Neural cell (in vitro differentiated cells): Measurements from ENCODE around the gene CEL. TPM values are rescaled to one million over a fixed set of nuclear protein-coding genes. Genes with fewer than 3 reads are reported as not detected.

Source experiments
- H2AFZ ChIP-seq: fragments of 200-600, 300-800 bp; sonication (generic), shearing (Covaris generic); 2 replicates; pipeline ENCODE4 v1.6.0; 2014; ENCODE audit warnings: low read depth, mild to moderate bottlenecking, antibody characterized with exemption, low read length, moderate library complexity
- H3F3A ChIP-seq: fragments of 200-600 bp; shearing (Covaris generic); 2 replicates; pipeline ENCODE4 v1.6.1; 2016; ENCODE audit warnings: mild to moderate bottlenecking, moderate library complexity, mixed read lengths, antibody characterized with exemption, low read length; ENCODE audit not compliant: insufficient read depth, poor library complexity, severe bottlenecking
- H3K27ac ChIP-seq: fragments of 200-600, 300-800 bp; sonication (generic), shearing (Covaris generic); 2 replicates; pipeline ENCODE4 v1.5.1; 2014; ENCODE audit warnings: mild to moderate bottlenecking, low read length, moderate library complexity
- H3K27me3 ChIP-seq: fragments of 300-800, 200-600 bp; sonication (generic), shearing (Covaris generic); 2 replicates; pipeline ENCODE4 v1.6.0; 2014; ENCODE audit warnings: mild to moderate bottlenecking, low read depth, low read length, moderate library complexity; ENCODE audit not compliant: insufficient read depth
- H3K36me3 ChIP-seq: fragments of 300-800, 200-600 bp; sonication (generic), shearing (Covaris generic); 2 replicates; pipeline ENCODE4 v1.5.1; 2014; ENCODE audit warnings: mild to moderate bottlenecking, antibody characterized with exemption, low read length, moderate library complexity; ENCODE audit not compliant: insufficient read depth
- H3K4me2 ChIP-seq: fragments of 300-800, 200-600 bp; sonication (generic), shearing (Covaris generic); 2 replicates; pipeline ENCODE4 v1.6.0; 2014; ENCODE audit warnings: mild to moderate bottlenecking, low read length
- H3K4me3 ChIP-seq: fragments of 300-800, 200-600 bp; sonication (generic), shearing (Covaris generic); 2 replicates; pipeline ENCODE4 v1.5.1; 2014; ENCODE audit warnings: mild to moderate bottlenecking, low read length, moderate library complexity
- H3K79me2 ChIP-seq: fragments of 200-600 bp; shearing (Covaris generic); replicated peaks from 2 replicates; pipeline ENCODE4 v1.6.0; 2014; ENCODE audit warnings: mild to moderate bottlenecking, low read length, moderate library complexity; ENCODE audit not compliant: insufficient read depth
- H3K9ac ChIP-seq: fragments of 300-800, 200-600 bp; sonication (generic), shearing (Covaris generic); 2 replicates; pipeline ENCODE4 v1.6.1; 2016; ENCODE audit warnings: mild to moderate bottlenecking, low read length, mixed read lengths
- H3K9me2 ChIP-seq: fragments of 200-600 bp; shearing (Covaris generic); 2 replicates; pipeline ENCODE4 v1.6.1; 2016; ENCODE audit warnings: mild to moderate bottlenecking, low read length, mixed read lengths; ENCODE audit not compliant: insufficient read depth
- H3K9me3 ChIP-seq: fragments of 200-600, 300-800 bp; sonication (generic), shearing (Covaris generic); 2 replicates; pipeline ENCODE4 v1.6.1; 2016; ENCODE audit warnings: mild to moderate bottlenecking, mixed run types, low read length, moderate library complexity, mixed read lengths
- H4K20me1 ChIP-seq: fragments of 200-600 bp; shearing (Covaris generic); 2 replicates; pipeline ENCODE4 v1.6.1; 2016; ENCODE audit warnings: mild to moderate bottlenecking, mixed run types; ENCODE audit not compliant: insufficient read depth
- EP300 ChIP-seq: fragments of 450-650 bp; conservative IDR thresholded peaks from 2 replicates; pipeline ENCODE4 v1.6.1; 2014; ENCODE audit warnings: antibody characterized with exemption, mild to moderate bottlenecking, moderate library complexity; ENCODE audit not compliant: poor library complexity, severe bottlenecking
- EZH2 ChIP-seq: fragments of 200-600, 300-800 bp; shearing (Covaris generic), sonication (generic); IDR thresholded peaks from 2 replicates; pipeline ENCODE4 v1.6.1; 2014; ENCODE audit warnings: antibody characterized with exemption, low read length, borderline replicate concordance, mild to moderate bottlenecking; ENCODE audit not compliant: insufficient read depth, poor library complexity, severe bottlenecking
- MXI1 ChIP-seq: fragments of 450-650 bp; conservative IDR thresholded peaks from 2 replicates; pipeline ENCODE4 v1.6.1; 2014; ENCODE audit warnings: antibody characterized with exemption, mild to moderate bottlenecking; ENCODE audit not compliant: poor library complexity, severe bottlenecking
- POLR2AphosphoS5 ChIP-seq: IDR thresholded peaks from 2 replicates; pipeline ENCODE4 v1.6.1; 2012
- RAD21 ChIP-seq: fragments of 450-650 bp; conservative IDR thresholded peaks from 2 replicates; pipeline ENCODE4 v1.6.1; 2014; ENCODE audit warnings: antibody characterized with exemption, mild to moderate bottlenecking, moderate library complexity
- SMC3 ChIP-seq: fragments of 450-650 bp; conservative IDR thresholded peaks from 2 replicates; pipeline ENCODE4 v1.6.1; 2014; ENCODE audit warnings: antibody characterized with exemption, mild to moderate bottlenecking, moderate library complexity; ENCODE audit not compliant: poor library complexity
- TAF1 ChIP-seq: IDR thresholded peaks from 2 replicates; pipeline ENCODE4 v1.6.1; 2012; ENCODE audit warnings: low read depth
- polyA plus RNA-seq: library from polyadenylated mRNA; depleted of rRNA; stranded (reverse); fragments of >200 nt; gene quantifications from 2 replicates; pipeline ENCODE4 v1.2.3, GENCODE V29; 2014
- TF ChIP-seq, protein P1 (sequence below): IDR thresholded peaks from 2 replicates; pipeline ENCODE4 v1.6.1; 2012; ENCODE audit warnings: borderline replicate concordance
- TF ChIP-seq, protein P2 (sequence below): fragments of 450-650 bp; IDR thresholded peaks from 2 replicates; pipeline ENCODE4 v1.5.1; 2014; ENCODE audit warnings: antibody characterized with exemption, mild to moderate bottlenecking, moderate library complexity; ENCODE audit not compliant: poor library complexity, severe bottlenecking

Gene CEL
- polyA plus RNA-seq, 1 donor from 2014 or later, result 0.95 TPM

DNA sequence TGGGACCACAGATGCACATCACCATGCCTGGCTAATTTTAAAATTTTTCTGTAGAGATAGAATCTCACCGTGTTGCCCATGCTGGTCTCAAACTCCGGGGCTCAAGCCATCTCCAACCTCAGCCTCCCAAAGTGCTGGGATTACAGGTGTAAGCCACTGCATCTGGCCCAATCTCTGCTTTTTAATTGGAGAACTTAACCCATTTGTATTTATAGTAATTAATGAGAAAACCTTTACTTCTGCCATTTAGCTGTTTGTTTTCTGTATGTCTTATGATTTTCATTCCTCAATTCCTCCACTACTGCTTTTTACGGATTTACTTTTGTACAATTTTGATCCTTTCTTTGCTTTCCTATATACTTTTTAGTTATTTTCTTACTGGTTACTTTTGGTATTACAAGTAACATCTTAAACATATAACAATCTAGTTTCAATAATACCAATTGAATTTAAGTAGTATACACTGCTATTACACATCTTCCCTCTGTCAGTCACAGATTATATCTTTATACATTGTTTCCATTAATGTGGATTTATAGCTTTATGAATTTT, 33.1 kb downstream of the CEL start:
- H3K9ac ChIP-seq, result no peak overlapping the region
- TF ChIP-seq, protein P1, sequence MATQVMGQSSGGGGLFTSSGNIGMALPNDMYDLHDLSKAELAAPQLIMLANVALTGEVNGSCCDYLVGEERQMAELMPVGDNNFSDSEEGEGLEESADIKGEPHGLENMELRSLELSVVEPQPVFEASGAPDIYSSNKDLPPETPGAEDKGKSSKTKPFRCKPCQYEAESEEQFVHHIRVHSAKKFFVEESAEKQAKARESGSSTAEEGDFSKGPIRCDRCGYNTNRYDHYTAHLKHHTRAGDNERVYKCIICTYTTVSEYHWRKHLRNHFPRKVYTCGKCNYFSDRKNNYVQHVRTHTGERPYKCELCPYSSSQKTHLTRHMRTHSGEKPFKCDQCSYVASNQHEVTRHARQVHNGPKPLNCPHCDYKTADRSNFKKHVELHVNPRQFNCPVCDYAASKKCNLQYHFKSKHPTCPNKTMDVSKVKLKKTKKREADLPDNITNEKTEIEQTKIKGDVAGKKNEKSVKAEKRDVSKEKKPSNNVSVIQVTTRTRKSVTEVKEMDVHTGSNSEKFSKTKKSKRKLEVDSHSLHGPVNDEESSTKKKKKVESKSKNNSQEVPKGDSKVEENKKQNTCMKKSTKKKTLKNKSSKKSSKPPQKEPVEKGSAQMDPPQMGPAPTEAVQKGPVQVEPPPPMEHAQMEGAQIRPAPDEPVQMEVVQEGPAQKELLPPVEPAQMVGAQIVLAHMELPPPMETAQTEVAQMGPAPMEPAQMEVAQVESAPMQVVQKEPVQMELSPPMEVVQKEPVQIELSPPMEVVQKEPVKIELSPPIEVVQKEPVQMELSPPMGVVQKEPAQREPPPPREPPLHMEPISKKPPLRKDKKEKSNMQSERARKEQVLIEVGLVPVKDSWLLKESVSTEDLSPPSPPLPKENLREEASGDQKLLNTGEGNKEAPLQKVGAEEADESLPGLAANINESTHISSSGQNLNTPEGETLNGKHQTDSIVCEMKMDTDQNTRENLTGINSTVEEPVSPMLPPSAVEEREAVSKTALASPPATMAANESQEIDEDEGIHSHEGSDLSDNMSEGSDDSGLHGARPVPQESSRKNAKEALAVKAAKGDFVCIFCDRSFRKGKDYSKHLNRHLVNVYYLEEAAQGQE, result no peak
- TF ChIP-seq EZH2, result no peak
- TF ChIP-seq POLR2AphosphoS5, result no peak
- TF ChIP-seq RAD21, result no peak
- no peak for TF ChIP-seq EP300
- TF ChIP-seq, protein P2, sequence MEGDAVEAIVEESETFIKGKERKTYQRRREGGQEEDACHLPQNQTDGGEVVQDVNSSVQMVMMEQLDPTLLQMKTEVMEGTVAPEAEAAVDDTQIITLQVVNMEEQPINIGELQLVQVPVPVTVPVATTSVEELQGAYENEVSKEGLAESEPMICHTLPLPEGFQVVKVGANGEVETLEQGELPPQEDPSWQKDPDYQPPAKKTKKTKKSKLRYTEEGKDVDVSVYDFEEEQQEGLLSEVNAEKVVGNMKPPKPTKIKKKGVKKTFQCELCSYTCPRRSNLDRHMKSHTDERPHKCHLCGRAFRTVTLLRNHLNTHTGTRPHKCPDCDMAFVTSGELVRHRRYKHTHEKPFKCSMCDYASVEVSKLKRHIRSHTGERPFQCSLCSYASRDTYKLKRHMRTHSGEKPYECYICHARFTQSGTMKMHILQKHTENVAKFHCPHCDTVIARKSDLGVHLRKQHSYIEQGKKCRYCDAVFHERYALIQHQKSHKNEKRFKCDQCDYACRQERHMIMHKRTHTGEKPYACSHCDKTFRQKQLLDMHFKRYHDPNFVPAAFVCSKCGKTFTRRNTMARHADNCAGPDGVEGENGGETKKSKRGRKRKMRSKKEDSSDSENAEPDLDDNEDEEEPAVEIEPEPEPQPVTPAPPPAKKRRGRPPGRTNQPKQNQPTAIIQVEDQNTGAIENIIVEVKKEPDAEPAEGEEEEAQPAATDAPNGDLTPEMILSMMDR, result no peak
- TF ChIP-seq SMC3, result no peak
- TF ChIP-seq MXI1, result no peak
- no peak for TF ChIP-seq TAF1
- H4K20me1 ChIP-seq, result no peaks in the 10 kb centered on the region
- peaks cover 24% of the 10 kb centered on the region for H3K36me3 ChIP-seq
- H3K4me3 ChIP-seq, result no peak overlapping the region
- no peaks in the 10 kb centered on the region for H3K9me2 ChIP-seq
- peaks cover 5% of the 10 kb centered on the region for H3K9me3 ChIP-seq
- no peak overlapping the region for H2AFZ ChIP-seq
- no peaks in the 10 kb centered on the region for H3K27me3 ChIP-seq
- no peak overlapping the region for H3K27ac ChIP-seq
- no peak overlapping the region for H3K4me2 ChIP-seq
- no peaks in the 10 kb centered on the region for H3F3A ChIP-seq
- no peaks in the 10 kb centered on the region for H3K79me2 ChIP-seq

DNA sequence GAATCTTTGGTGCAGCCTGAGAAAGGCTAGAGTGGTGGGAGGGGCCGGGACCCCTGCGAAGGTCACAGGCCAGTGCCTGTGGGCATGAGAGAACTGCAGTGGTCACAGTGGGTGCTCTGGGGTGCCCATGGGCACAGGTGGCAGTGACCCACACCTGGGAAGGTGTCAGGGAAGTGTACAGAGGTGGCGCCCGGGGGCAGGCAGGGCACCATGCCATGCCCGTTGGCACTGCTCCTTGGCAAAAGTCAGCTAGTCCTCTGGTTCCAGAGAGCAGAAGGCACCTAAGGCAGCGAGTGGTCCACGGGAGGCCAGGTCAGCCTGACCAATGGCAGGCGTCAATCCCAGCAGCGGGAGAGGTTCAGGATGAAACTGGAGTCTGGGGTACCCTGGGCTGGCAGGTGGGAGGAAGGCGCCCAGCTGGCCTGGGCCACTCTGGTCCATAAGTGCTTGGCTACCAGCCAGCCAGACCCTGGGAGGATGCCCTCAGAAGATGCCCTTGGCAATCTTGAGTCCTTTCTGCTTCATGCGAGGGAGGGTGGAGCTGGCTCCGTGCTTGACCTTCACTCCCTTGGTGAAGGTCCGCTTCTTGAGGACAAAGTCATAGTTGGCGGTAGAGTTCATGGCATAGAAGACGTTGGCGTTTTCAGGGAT, 36.4 kb downstream of the CEL start:
- no peak overlapping the region for H3K4me3 ChIP-seq
- H3K27me3 ChIP-seq, result no peaks in the 10 kb centered on the region
- H2AFZ ChIP-seq, result no peak overlapping the region
- H3K4me2 ChIP-seq, result no peak overlapping the region
- H3F3A ChIP-seq, result no peaks in the 10 kb centered on the region
- no peaks in the 10 kb centered on the region for H3K9me2 ChIP-seq
- H4K20me1 ChIP-seq, result no peaks in the 10 kb centered on the region
- no peak for TF ChIP-seq MXI1
- TF ChIP-seq RAD21, result no peak
- TF ChIP-seq SMC3, result no peak
- no peak for TF ChIP-seq EP300
- no peak for TF ChIP-seq EZH2
- TF ChIP-seq, protein P2, result no peak
- TF ChIP-seq TAF1, result no peak
- TF ChIP-seq POLR2AphosphoS5, result no peak
- TF ChIP-seq, protein P1, result no peak
- no peak overlapping the region for H3K9ac ChIP-seq
- H3K36me3 ChIP-seq, result peaks cover 34% of the 10 kb centered on the region
- no peak overlapping the region for H3K27ac ChIP-seq
- H3K79me2 ChIP-seq, result no peaks in the 10 kb centered on the region
- H3K9me3 ChIP-seq, result peaks cover 5% of the 10 kb centered on the region
